ENCODE data around the gene RIMBP2. TPM values are rescaled to one million over a fixed set of nuclear protein-coding genes. Genes with fewer than 3 reads are reported as not detected.

Gene RIMBP2
- total RNA-seq, 1 experiment from 2014 or later = not detected

DNA sequence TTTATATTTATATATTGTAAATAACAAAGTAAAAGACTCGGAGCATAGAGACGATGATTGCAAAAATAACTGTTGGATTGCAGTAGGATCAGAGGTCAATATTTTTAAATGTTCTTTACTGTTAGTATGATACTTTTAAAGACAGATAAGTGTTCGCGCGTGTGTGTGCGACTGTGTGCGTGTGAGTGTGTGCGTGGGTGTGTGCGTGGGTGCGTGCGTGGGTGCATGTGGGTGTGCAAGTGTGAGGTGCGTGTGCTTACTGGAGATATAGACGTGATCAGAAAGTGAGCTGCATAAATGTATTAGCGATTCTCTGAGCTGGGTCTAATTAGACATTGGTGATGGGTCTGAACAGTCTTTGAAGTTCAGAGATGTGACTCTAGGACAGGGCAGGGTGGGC lies 142.9 kb downstream of the RIMBP2 start:
- peaks cover 6% of the 10 kb centered on the region for H3K27me3 Mint-ChIP-seq (ENCODE audit: insufficient read depth, unreplicated experiment)

DNA sequence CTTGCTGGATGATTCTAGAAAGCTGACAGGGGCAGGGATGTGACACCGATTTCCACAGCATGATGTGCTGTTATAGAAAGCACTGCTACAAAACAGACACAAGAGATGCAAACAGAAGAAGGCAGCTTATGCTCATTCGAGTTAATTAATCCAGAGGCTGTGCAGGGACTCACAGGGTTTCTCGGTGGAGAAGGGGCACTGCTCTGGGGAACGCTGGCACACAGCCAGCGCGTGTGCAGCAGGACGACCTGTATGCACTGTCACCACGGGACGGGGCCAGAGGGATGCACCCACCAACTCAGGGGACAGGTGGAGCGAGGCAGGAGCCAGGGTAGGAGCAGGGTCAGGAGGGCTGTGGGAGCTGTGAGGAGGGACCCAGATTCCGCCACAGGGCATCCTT lies 143.5 kb downstream of the RIMBP2 start:
- Histone ChIP-seq H3K27me3 (replicated peaks; ENCODE audit: control insufficient read depth, insufficient read depth, low read length) (no peaks in the 10 kb centered on the region), H3K36me3 (ENCODE audit: control insufficient read depth, insufficient read depth, low read length) (no peaks in the 10 kb centered on the region), H3K4me1 (no peaks in the 10 kb centered on the region), H3K9me3 (no peaks in the 10 kb centered on the region), H3K4me3 (ENCODE audit: low read depth, low read length) (no peak overlapping the region)
- no peaks in the 10 kb centered on the region for H3K36me3 Mint-ChIP-seq (ENCODE audit: insufficient read depth, unreplicated experiment)
- no TSS peak for BruUV-seq (replicated peaks)
- H3K4me1 Mint-ChIP-seq (ENCODE audit: low read depth, unreplicated experiment) = no peaks in the 10 kb centered on the region
- POLR2A ChIA-PET = no interaction called here
- intact Hi-C loops (cut with micrococcal nuclease; ENCODE audit: unreplicated experiment) = no loop called here
- TF ChIP-seq, protein P1, sequence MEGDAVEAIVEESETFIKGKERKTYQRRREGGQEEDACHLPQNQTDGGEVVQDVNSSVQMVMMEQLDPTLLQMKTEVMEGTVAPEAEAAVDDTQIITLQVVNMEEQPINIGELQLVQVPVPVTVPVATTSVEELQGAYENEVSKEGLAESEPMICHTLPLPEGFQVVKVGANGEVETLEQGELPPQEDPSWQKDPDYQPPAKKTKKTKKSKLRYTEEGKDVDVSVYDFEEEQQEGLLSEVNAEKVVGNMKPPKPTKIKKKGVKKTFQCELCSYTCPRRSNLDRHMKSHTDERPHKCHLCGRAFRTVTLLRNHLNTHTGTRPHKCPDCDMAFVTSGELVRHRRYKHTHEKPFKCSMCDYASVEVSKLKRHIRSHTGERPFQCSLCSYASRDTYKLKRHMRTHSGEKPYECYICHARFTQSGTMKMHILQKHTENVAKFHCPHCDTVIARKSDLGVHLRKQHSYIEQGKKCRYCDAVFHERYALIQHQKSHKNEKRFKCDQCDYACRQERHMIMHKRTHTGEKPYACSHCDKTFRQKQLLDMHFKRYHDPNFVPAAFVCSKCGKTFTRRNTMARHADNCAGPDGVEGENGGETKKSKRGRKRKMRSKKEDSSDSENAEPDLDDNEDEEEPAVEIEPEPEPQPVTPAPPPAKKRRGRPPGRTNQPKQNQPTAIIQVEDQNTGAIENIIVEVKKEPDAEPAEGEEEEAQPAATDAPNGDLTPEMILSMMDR (IDR thresholded peaks at IDR 0.05; ENCODE audit: insufficient read depth in 1 of 2, low read depth in 1 of 2, low read length in 1 of 2, severe bottlenecking in 1 of 2, unreplicated experiment in 1 of 2) = no peak
- DNase-seq = no peak
- H3K4me3 Mint-ChIP-seq (ENCODE audit: unreplicated experiment) = no peak overlapping the region
- H3K27ac Mint-ChIP-seq (ENCODE audit: unreplicated experiment) = no peak overlapping the region
- H3K27me3 Mint-ChIP-seq (ENCODE audit: insufficient read depth, unreplicated experiment) = peaks cover 6% of the 10 kb centered on the region
- CTCF ChIA-PET = no interaction called here
- no peaks in the 10 kb centered on the region for H3K9me3 Mint-ChIP-seq (ENCODE audit: unreplicated experiment)

More for the DNA sequence above, 142.9 kb downstream of the RIMBP2 start:
- Histone ChIP-seq H3K36me3 (ENCODE audit: control insufficient read depth, insufficient read depth, low read length) (no peaks in the 10 kb centered on the region), H3K9me3 (no peaks in the 10 kb centered on the region), H3K4me3 (ENCODE audit: low read depth, low read length) (no peak overlapping the region), H3K4me1 (no peaks in the 10 kb centered on the region), H3K27me3 (replicated peaks; ENCODE audit: control insufficient read depth, insufficient read depth, low read length) (no peaks in the 10 kb centered on the region)
- intact Hi-C loops (cut with micrococcal nuclease; ENCODE audit: unreplicated experiment) = no loop called here
- no TSS peak for BruUV-seq (replicated peaks)
- ChIA-PET CTCF (no interaction called here), POLR2A (no interaction called here)
- H3K27ac Mint-ChIP-seq (ENCODE audit: unreplicated experiment) = no peak overlapping the region
- H3K36me3 Mint-ChIP-seq (ENCODE audit: insufficient read depth, unreplicated experiment) = no peaks in the 10 kb centered on the region
- no peaks in the 10 kb centered on the region for H3K9me3 Mint-ChIP-seq (ENCODE audit: unreplicated experiment)
- no peak overlapping the region for H3K4me3 Mint-ChIP-seq (ENCODE audit: unreplicated experiment)
- H3K4me1 Mint-ChIP-seq (ENCODE audit: low read depth, unreplicated experiment) = no peaks in the 10 kb centered on the region
- TF ChIP-seq, protein P1 (IDR thresholded peaks at IDR 0.05; ENCODE audit: insufficient read depth in 1 of 2, low read depth in 1 of 2, low read length in 1 of 2, severe bottlenecking in 1 of 2, unreplicated experiment in 1 of 2) = no peak
- no peak for DNase-seq

DNA sequence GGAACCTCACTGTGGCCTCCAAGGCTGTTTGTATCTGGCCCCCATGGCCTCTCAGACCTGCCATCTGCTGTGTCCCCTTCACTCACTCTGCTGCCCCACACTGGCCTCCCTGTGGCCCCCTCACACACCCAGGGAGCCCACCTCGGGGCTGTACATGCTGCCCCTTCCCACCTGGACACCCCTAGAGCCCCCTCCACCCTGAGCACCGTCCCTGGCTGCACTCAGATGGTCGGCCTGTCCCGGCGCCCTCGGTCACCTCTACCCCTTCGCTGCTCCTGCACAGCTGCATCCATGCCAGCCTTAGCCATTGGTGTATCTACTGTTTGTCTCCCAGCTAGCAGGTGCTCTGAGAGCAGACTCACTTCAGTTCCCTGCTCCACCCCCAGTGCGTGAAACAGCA lies 144.4 kb downstream of the RIMBP2 start:
- DNase-seq = no peak
- CTCF ChIA-PET = interaction anchor here (0.7 kb wide), 2 partner anchors 38 to 176 kb away, joined by 5 read pairs; no protein-coding TSS in a partner anchor
- Mint-ChIP-seq H3K4me1 (ENCODE audit: low read depth, unreplicated experiment) (no peaks in the 10 kb centered on the region), H3K27ac (ENCODE audit: unreplicated experiment) (no peak overlapping the region), H3K9me3 (ENCODE audit: unreplicated experiment) (peaks cover 5% of the 10 kb centered on the region), H3K36me3 (ENCODE audit: insufficient read depth, unreplicated experiment) (no peaks in the 10 kb centered on the region), H3K4me3 (ENCODE audit: unreplicated experiment) (no peak overlapping the region), H3K27me3 (ENCODE audit: insufficient read depth, unreplicated experiment) (peaks cover 6% of the 10 kb centered on the region)
- H3K4me1 ChIP-seq = no peaks in the 10 kb centered on the region
- H3K9me3 ChIP-seq = no peaks in the 10 kb centered on the region
- no TSS peak for BruUV-seq (replicated peaks)
- H3K4me3 ChIP-seq (ENCODE audit: low read depth, low read length) = no peak overlapping the region
- TF ChIP-seq, protein P1 (IDR thresholded peaks at IDR 0.05; ENCODE audit: insufficient read depth in 1 of 2, low read depth in 1 of 2, low read length in 1 of 2, severe bottlenecking in 1 of 2, unreplicated experiment in 1 of 2) = no peak
- POLR2A ChIA-PET = no interaction called here
- intact Hi-C loops (cut with micrococcal nuclease; ENCODE audit: unreplicated experiment) = no loop called here
- no peaks in the 10 kb centered on the region for H3K36me3 ChIP-seq (ENCODE audit: control insufficient read depth, insufficient read depth, low read length)
- H3K27me3 ChIP-seq (replicated peaks; ENCODE audit: control insufficient read depth, insufficient read depth, low read length) = no peaks in the 10 kb centered on the region

Data from Caco-2 (cell line).